K562 (cell line): ENCODE results near the gene POLD1. TPM values are rescaled to one million over a fixed set of nuclear protein-coding genes. Genes with fewer than 3 reads are reported as not detected.
"Not testable (repeated sequence)": the region's sequence is repeated elsewhere in the genome, so short reads cannot be mapped to it uniquely, and the experiment has no call there.

Source experiments
- ATAC-seq: fragments of 200-7000 bp; cut with Tn5 transposase; 3 replicates; pipeline ENCODE4 v1.9.1; 2020; ENCODE audit warnings: moderate library complexity
- BruUV-seq: library from RNA; stranded (reverse); fragments of 400-500 nt; replicated peaks from 2 replicates; lab custom pipeline; 2021; lab: Mats Ljungman, UMichigan
- CTCF ChIA-PET: fragments of 300-600 bp; formaldehyde crosslinking; extraction: SDS; loops from one replicate; lab custom pipeline; 2021; ENCODE audit warnings: low intra/inter-chr PET ratio; lab: Yijun Ruan, JAX
- POLR2A ChIA-PET: fragments of 300-600, 350-650 bp; sonication (Branson Sonifier 250); formaldehyde crosslinking; extraction: SDS; loops from one replicate; lab custom pipeline; 2021; ENCODE audit warnings: antibody characterized with exemption, inconsistent platforms; lab: Yijun Ruan, JAX
- DNase-seq, 4 experiments: peaks; one replicate each; pipeline versions ENCODE4 v3.0.0 to v3.0.0-alpha.2; 2011 to 2018; ENCODE audit warnings: low spot score in 3 of 4, mixed read lengths in 3 of 4; ENCODE audit errors: extremely low read depth in 1 of 4
- FAIRE-seq: peaks from 2 replicates; lab custom pipeline; 2011; peaks lifted over from hg19 to GRCh38; lab: Jason Lieb, UNC
- H2AFZ ChIP-seq: 2 replicates; pipeline ENCODE4 v1.6.0; 2011; ENCODE audit warnings: low read depth, low read length, control low read depth, inconsistent platforms
- H3K27ac ChIP-seq: fragments of 200-600 bp; 3 replicates; pipeline ENCODE4 v1.8.0; 2011; ENCODE audit warnings: low read depth, mild to moderate bottlenecking, control low read depth, inconsistent platforms, low read length, moderate library complexity, mixed read lengths; ENCODE audit errors: extremely low read depth
- H3K27me3 ChIP-seq, 2 experiments: fragments of 300-600 bp in 1 of 2; 2 replicates in 1 of 2; 3 replicates in 1 of 2; pipeline versions ENCODE4 v1.6.0 to v1.8.0; 2011; ENCODE audit warnings: inconsistent platforms in 2 of 2, low read length in 2 of 2, mild to moderate bottlenecking in 1 of 2, mixed read lengths in 1 of 2, moderate library complexity in 1 of 2; ENCODE audit not compliant: control insufficient read depth in 2 of 2, insufficient read depth in 2 of 2
- H3K36me3 ChIP-seq: fragments of 300-600 bp; 3 replicates; pipeline ENCODE4 v1.8.0; 2011; ENCODE audit warnings: mild to moderate bottlenecking, low read length, inconsistent platforms; ENCODE audit not compliant: control insufficient read depth, insufficient read depth
- H3K4me1 ChIP-seq, 2 experiments: fragments of 200-600 bp in 1 of 2; replicated peaks in 1 of 2; 2 replicates in 1 of 2; 3 replicates in 1 of 2; pipeline versions ENCODE4 v1.5.1 to v1.8.0; 2011; ENCODE audit warnings: inconsistent platforms in 2 of 2, low read length in 2 of 2, mild to moderate bottlenecking in 1 of 2, mixed read lengths in 1 of 2, moderate library complexity in 1 of 2; ENCODE audit not compliant: control insufficient read depth in 2 of 2, insufficient read depth in 2 of 2
- H3K4me2 ChIP-seq: 2 replicates; pipeline ENCODE4 v1.6.1; 2011; ENCODE audit warnings: low read length, control low read depth, inconsistent platforms, mixed read lengths; ENCODE audit not compliant: insufficient read depth
- H3K4me3 ChIP-seq: fragments of 200-600 bp; sonication (generic), shearing (Covaris generic); 2 replicates; pipeline ENCODE4 v1.5.1; 2016; ENCODE audit warnings: control low read depth, inconsistent platforms
- H3K79me2 ChIP-seq: fragments of 200-600 bp; 3 replicates; pipeline ENCODE4 v1.8.0; 2011; ENCODE audit warnings: low read length, inconsistent platforms; ENCODE audit not compliant: control insufficient read depth, insufficient read depth
- H3K9ac ChIP-seq, 2 experiments: 2 replicates each; pipeline versions ENCODE4 v1.6.0 to v1.6.1; 2011; ENCODE audit warnings: low read depth in 2 of 2, low read length in 2 of 2, control low read depth in 1 of 2, inconsistent platforms in 1 of 2, mild to moderate bottlenecking in 1 of 2, mixed read lengths in 1 of 2; ENCODE audit not compliant: insufficient read depth in 1 of 2
- H3K9me1 ChIP-seq: one replicate; pipeline ENCODE4 v1.6.0; 2011; ENCODE audit warnings: inconsistent platforms, mild to moderate bottlenecking, low read length, moderate library complexity; ENCODE audit not compliant: control insufficient read depth, insufficient read depth
- H3K9me3 ChIP-seq: replicated peaks from 2 replicates; pipeline ENCODE4 v1.5.1; 2011; ENCODE audit warnings: low read depth, low read length, inconsistent platforms; ENCODE audit not compliant: control insufficient read depth, insufficient read depth
- H4K20me1 ChIP-seq: replicated peaks from 2 replicates; pipeline ENCODE4 v1.6.1; 2011; ENCODE audit warnings: low read length, inconsistent platforms, mixed read lengths; ENCODE audit not compliant: control insufficient read depth, insufficient read depth
- ZBTB33 ChIP-seq: sonication (generic); formaldehyde crosslinking; IDR thresholded peaks from 2 replicates; pipeline ENCODE4 v1.8.1; 2023; ENCODE audit warnings: mild to moderate bottlenecking, missing genetic modification reagents
- WGBS: fragments of 100-300 bp; shearing (Covaris generic); methylation state at CpG from one replicate; pipeline ENCODE4 v1.1.6; 2016; ENCODE audit warnings: low coverage, mixed read lengths; ENCODE audit not compliant: insufficient coverage; ENCODE audit errors: missing lambda C conversion rate; 5-methylcytosine and 5-hydroxymethylcytosine counted together
- in situ Hi-C: fragments of 300-500 bp; cut with MboI; formaldehyde crosslinking; loops from 4 replicates; pipeline ENCODE4 v1.15.0; 2018; ENCODE audit warnings: inconsistent platforms, mixed read lengths
- intact Hi-C: fragments of 100-400 bp; cut with micrococcal nuclease; formaldehyde crosslinking; loops from 2 replicates; pipeline ENCODE4 v1.14.2; 2022
- polyA plus RNA-seq, 8 experiments: library from polyadenylated mRNA; depleted of rRNA in 4 of 8; stranded (reverse) in 5 of 8; unstranded in 3 of 8; fragments of >200 nt; fragmentation: Nextera tagmentation in 2 of 8; fragmentation: Illumina TruSeq in 1 of 8; extraction: Ambion mirVana in 2 of 8; extraction: Trizol in 1 of 8; gene quantifications; 2 replicates each; pipeline versions ENCODE4 v1.2.1 to v1.2.3, GENCODE V29; 2011 to 2014; ENCODE audit warnings: inconsistent platforms in 1 of 8, missing spikeins in 1 of 8
- total RNA-seq, 7 experiments: library from RNA; depleted of rRNA in 6 of 7; stranded (reverse); fragments of >200 nt in 6 of 7; fragmentation: Illumina TruSeq in 2 of 7; extraction: Trizol in 2 of 7; gene quantifications; 2 replicates each; pipeline versions ENCODE4 v1.2.1 to v1.2.3, GENCODE V29; 2011 to 2021; ENCODE audit warnings: low replicate concordance in 1 of 7

The POLD1 gene
- total and polyA plus RNA-seq, 9 of the 15 experiments (the other 6 are each of a cell fraction or from before 2014, with no cell fraction given): 1.3 to 312 (median 47.8) TPM

DNA sequence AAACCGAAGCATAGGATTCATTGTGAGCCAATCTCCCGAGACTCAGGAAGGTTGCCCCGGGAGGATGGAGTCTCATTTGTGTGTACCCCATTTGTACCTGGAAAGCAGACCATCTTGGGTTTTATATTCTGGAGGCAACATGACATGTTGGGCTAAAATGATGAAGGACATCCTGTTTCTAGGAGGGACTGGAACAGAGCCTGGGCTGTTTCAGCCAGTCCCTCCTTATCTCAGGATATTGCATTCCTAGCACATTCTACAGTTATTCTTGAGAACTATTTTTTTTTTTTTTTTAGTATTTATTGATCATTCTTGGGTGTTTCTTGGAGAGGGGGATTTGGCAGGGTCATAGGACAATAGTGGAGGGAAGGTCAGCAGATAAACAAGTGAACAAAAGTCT is 6.1 kb downstream of the POLD1 start:
- H2AFZ ChIP-seq, H3K4me2 ChIP-seq, H3K9me3 ChIP-seq, H3K27me3 ChIP-seq, in situ Hi-C loops, H4K20me1 ChIP-seq, CTCF ChIA-PET, POLR2A ChIA-PET, BruUV-seq, H3K9ac ChIP-seq, FAIRE-seq, H3K27ac ChIP-seq, DNase-seq, ATAC-seq, H3K4me3 ChIP-seq, H3K9me1 ChIP-seq, intact Hi-C loops: not testable (repeated sequence)
- peaks cover 4 to 19% of the 10 kb centered on the region in 2 experiments; a peak in 3 of 5 replicates for H3K4me1 ChIP-seq
- WGBS: 98% methylated on average over 3 of the region's 3 CpGs
- H3K79me2 ChIP-seq: peaks cover 81% of the 10 kb centered on the region
- peaks cover 65% of the 10 kb centered on the region for H3K36me3 ChIP-seq

GRCh38 chr19:50390952-50391351 is 6.8 kb downstream of the POLD1 start:
- H3K4me3 ChIP-seq, in situ Hi-C loops, H3K9me1 ChIP-seq, FAIRE-seq: not testable (repeated sequence)
- TF ChIP-seq ZBTB33 (CRISPR knock-in tag): peak; percentile 93
- TF ChIP-seq, all 486 proteins: peak for 1; not testable (repeated sequence) for 485
- intact Hi-C loops, H3K9me3 ChIP-seq, H3K27ac ChIP-seq, H3K27me3 ChIP-seq, POLR2A ChIA-PET, H2AFZ ChIP-seq, H4K20me1 ChIP-seq, BruUV-seq, ATAC-seq, H3K4me2 ChIP-seq, CTCF ChIA-PET, DNase-seq, H3K9ac ChIP-seq: not testable (repeated sequence)
- WGBS: 94% methylated on average over 14 of the region's 23 CpGs
- peaks cover 81% of the 10 kb centered on the region for H3K79me2 ChIP-seq
- H3K36me3 ChIP-seq: peaks cover 68% of the 10 kb centered on the region
- H3K4me1 ChIP-seq: peaks cover under 1 to 13% of the 10 kb centered on the region in 2 experiments; a peak in 3 of 5 replicates
